Cardiac muscle cell (in vitro differentiated cells and primary cell): ENCODE results near the gene FOXO6. TPM values are rescaled to one million over a fixed set of nuclear protein-coding genes. Genes with fewer than 3 reads are reported as not detected.

Experiments used
- DNase-seq, 2 donors: peaks; one replicate each; pipeline versions ENCODE4 v3.0.0 to v3.0.0-alpha.2; 2010 to 2017; ENCODE audit warnings: low read depth in 1 of 2, low spot score in 1 of 2
- H3K27ac ChIP-seq: fragments of 200-600 bp; sonication (generic); 2 replicates; pipeline ENCODE4 v1.5.1; 2016
- H3K27me3 ChIP-seq: fragments of 200-600 bp; sonication (generic); 2 replicates; pipeline ENCODE4 v1.6.0; 2016; ENCODE audit warnings: control low read depth
- H3K36me3 ChIP-seq: fragments of 200-600 bp; sonication (generic); 2 replicates; pipeline ENCODE4 v1.5.1; 2016; ENCODE audit warnings: control low read depth
- H3K4me1 ChIP-seq: fragments of 200-600 bp; sonication (generic); 2 replicates; pipeline ENCODE4 v1.8.1; 2017; ENCODE audit warnings: low read depth, mild to moderate bottlenecking, mixed run types
- H3K4me3 ChIP-seq: fragments of 200-600 bp; sonication (generic); 2 replicates; pipeline ENCODE4 v1.5.1; 2016; ENCODE audit warnings: mild to moderate bottlenecking
- H3K9me3 ChIP-seq: fragments of 200-600 bp; sonication (generic); 2 replicates; pipeline ENCODE4 v1.5.1; 2017; ENCODE audit warnings: low read depth, mild to moderate bottlenecking, control low read depth
- polyA plus RNA-seq: library from polyadenylated mRNA; unstranded; fragments of >200 nt; fragmentation: Nextera tagmentation; extraction: Ambion mirVana; gene quantifications from 2 replicates; pipeline ENCODE4 v1.2.1, GENCODE V29; 2016
- total RNA-seq: library from RNA; depleted of rRNA; stranded (reverse); fragments of >200 nt; gene quantifications from 2 replicates; pipeline ENCODE4 v1.2.3, GENCODE V29; 2016
- TF ChIP-seq, protein P1 (sequence below): IDR thresholded peaks from 2 replicates; pipeline ENCODE4 v1.5.1; 2012; ENCODE audit warnings: low read depth, mild to moderate bottlenecking, low read length

FOXO6 gene
- total and polyA plus RNA-seq, 2 experiments from 2014 or later, result 10.7 to 18.2 TPM

DNA sequence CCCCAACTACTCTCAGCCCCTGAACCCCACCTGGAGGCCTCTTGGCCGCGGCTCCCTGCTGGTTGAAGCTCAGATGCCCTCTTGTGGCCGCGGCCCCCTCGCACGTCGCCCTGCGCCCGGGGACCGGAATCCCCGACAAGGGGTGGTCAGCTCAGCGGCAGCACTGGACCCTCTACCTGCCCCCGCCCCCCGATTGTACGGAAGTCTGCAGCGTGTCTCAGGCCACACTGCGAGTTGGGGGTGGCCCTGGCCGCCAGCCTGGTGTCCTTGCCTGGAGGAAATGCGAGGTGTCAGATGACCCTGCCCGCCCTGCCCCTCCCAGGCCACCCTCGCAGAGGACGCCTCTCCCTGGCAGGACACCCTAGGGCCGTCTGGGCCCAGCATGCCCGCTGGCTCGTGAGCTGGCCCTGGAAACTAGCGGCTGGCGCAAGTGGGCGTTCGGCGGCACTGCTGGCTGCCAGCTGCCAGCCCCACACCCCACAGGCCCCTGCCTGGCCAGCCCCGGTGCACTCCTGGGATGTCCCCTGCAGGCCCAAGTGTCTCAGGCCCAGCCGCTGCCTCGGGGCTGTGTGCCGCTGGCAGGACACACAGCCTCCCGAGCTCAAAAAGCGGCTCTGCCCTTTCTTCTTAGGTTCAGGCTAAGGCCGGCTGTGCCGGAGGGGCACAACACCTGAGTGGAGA, 62.4 kb downstream of the FOXO6 start:
- Histone ChIP-seq H3K4me3 (no peak overlapping the region), H3K27me3 (no peaks in the 10 kb centered on the region), H3K27ac (no peak overlapping the region), H3K36me3 (no peaks in the 10 kb centered on the region), H3K4me1 (no peaks in the 10 kb centered on the region), H3K9me3 (no peaks in the 10 kb centered on the region)
- TF ChIP-seq, protein P1, sequence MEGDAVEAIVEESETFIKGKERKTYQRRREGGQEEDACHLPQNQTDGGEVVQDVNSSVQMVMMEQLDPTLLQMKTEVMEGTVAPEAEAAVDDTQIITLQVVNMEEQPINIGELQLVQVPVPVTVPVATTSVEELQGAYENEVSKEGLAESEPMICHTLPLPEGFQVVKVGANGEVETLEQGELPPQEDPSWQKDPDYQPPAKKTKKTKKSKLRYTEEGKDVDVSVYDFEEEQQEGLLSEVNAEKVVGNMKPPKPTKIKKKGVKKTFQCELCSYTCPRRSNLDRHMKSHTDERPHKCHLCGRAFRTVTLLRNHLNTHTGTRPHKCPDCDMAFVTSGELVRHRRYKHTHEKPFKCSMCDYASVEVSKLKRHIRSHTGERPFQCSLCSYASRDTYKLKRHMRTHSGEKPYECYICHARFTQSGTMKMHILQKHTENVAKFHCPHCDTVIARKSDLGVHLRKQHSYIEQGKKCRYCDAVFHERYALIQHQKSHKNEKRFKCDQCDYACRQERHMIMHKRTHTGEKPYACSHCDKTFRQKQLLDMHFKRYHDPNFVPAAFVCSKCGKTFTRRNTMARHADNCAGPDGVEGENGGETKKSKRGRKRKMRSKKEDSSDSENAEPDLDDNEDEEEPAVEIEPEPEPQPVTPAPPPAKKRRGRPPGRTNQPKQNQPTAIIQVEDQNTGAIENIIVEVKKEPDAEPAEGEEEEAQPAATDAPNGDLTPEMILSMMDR, result peak; percentile 32
- DNase-seq, result no peak

GRCh38 chr1:41424581-41425118, 63.4 kb downstream of the FOXO6 start:
- Histone ChIP-seq H3K27ac (no peak overlapping the region), H3K9me3 (no peaks in the 10 kb centered on the region), H3K4me1 (no peaks in the 10 kb centered on the region), H3K4me3 (no peak overlapping the region), H3K27me3 (no peaks in the 10 kb centered on the region), H3K36me3 (no peaks in the 10 kb centered on the region)
- no peak for DNase-seq
- TF ChIP-seq, protein P1, result no peak

DNA sequence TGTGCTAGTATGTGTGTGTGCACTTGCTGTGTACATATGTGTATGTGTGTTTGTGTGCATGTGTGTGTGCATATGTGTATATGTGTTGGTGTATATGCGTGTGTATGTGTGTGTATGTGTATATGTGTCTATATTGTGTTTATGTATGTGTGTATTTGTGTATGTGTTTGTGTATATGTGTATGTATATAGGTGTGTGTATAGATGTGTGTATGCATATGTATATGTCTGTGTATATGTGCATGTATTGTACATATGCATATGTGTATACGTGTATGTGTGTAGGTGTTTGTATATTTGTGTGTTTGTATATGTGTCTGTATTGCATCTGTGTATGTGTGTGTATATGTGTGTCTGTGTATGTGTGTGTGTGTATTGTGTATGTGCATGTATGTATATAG, 64.1 kb downstream of the FOXO6 start:
- H3K36me3 ChIP-seq, result no peaks in the 10 kb centered on the region
- DNase-seq, result no peak
- H3K4me3 ChIP-seq, result no peak overlapping the region
- TF ChIP-seq, protein P1, result no peak
- H3K27ac ChIP-seq, result no peak overlapping the region
- H3K9me3 ChIP-seq, result no peaks in the 10 kb centered on the region
- no peaks in the 10 kb centered on the region for H3K4me1 ChIP-seq
- no peaks in the 10 kb centered on the region for H3K27me3 ChIP-seq

- DNase-seq, result no peak
- no peak overlapping the region for H3K4me3 ChIP-seq
These were observed 65.1 kb downstream of the FOXO6 start for GRCh38 chr1:41426201-41426890.

GRCh38 chr1:41427122-41427913, 66.1 kb downstream of the FOXO6 start:
- Histone ChIP-seq H3K36me3 (no peaks in the 10 kb centered on the region), H3K9me3 (no peaks in the 10 kb centered on the region), H3K4me3 (no peak overlapping the region), H3K27me3 (no peaks in the 10 kb centered on the region), H3K4me1 (no peaks in the 10 kb centered on the region), H3K27ac (no peak overlapping the region)
- TF ChIP-seq, protein P1, result no peak
- DNase-seq, result peak in 1 of 2 donors; percentile 26

More at GRCh38 chr1:41426201-41426890, 65.1 kb downstream of the FOXO6 start:
- Histone ChIP-seq H3K27me3 (no peaks in the 10 kb centered on the region), H3K9me3 (no peaks in the 10 kb centered on the region), H3K27ac (no peak overlapping the region), H3K4me1 (no peaks in the 10 kb centered on the region), H3K36me3 (no peaks in the 10 kb centered on the region)
- TF ChIP-seq, protein P1, result no peak
